ENCODE measurements around the gene HEATR1.
"Not testable (repeated sequence)": the region's sequence is repeated elsewhere in the genome, so short reads cannot be mapped to it uniquely, and the experiment has no call there.

The HEATR1 gene

GRCh38 chr1:236590553-236591150, 13.7 kb downstream of the HEATR1 start:
- no peak for TF ChIP-seq CTCF (IDR thresholded peaks at IDR 0.05; ENCODE audit: insufficient read depth, low read length, missing control alignments)
- no peak for DNase-seq (ENCODE audit: low read depth, low spot score)
- ChIA-PET CTCF (no interaction called here), POLR2A (no interaction called here)
- H3K4me3 ChIP-seq (ENCODE audit: low read depth, low read length) = no peak overlapping the region

- TF ChIP-seq CTCF (IDR thresholded peaks at IDR 0.05; ENCODE audit: insufficient read depth, low read length, missing control alignments) = no peak
- POLR2A ChIA-PET = no interaction called here
Measured at GRCh38 chr1:236589531-236589930, 14.8 kb downstream of the HEATR1 start.

GRCh38 chr1:236581528-236581927, 22.8 kb downstream of the HEATR1 start:
- no peak for DNase-seq (ENCODE audit: low read depth, low spot score)

More at GRCh38 chr1:236589531-236589930, 14.8 kb downstream of the HEATR1 start:
- no peak for DNase-seq (ENCODE audit: low read depth, low spot score)
- H3K4me3 ChIP-seq (ENCODE audit: low read depth, low read length) = no peak overlapping the region
- CTCF ChIA-PET = no interaction called here

GRCh38 chr1:236580404-236580803, 23.9 kb downstream of the HEATR1 start:
- POLR2A ChIA-PET = interaction anchor here (0.7 kb wide), 1 partner anchor 9 kb away, joined by 6 read pairs; no protein-coding TSS in a partner anchor
- H3K4me3 ChIP-seq (ENCODE audit: low read depth, low read length); DNase-seq (ENCODE audit: low read depth, low spot score); CTCF ChIA-PET: not testable (repeated sequence)

More at GRCh38 chr1:236581528-236581927, 22.8 kb downstream of the HEATR1 start:
- no peak for TF ChIP-seq CTCF (IDR thresholded peaks at IDR 0.05; ENCODE audit: insufficient read depth, low read length, missing control alignments)
- ChIA-PET POLR2A (no interaction called here), CTCF (no interaction called here)
- H3K4me3 ChIP-seq (ENCODE audit: low read depth, low read length) = no peak overlapping the region

DNA sequence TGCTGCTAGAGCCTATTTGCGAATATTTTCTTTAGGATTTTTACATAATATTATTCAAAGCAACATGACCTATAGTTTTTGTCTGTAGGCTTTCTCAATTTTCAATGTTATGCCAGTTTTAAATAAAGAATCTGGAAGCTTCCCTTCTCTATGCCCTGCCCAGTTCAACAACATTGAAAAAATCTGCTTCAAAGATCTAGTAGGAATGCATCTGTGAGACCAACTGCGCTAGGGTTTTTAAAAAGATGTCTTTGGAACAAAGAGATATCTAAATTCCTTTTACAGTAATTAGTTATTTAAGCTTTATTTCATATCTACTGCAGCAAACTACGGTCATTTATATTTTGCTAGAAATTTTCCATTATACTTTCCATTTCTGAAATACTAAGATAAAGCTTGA, 25.7 kb downstream of the HEATR1 start:
- ChIA-PET CTCF (interaction anchor here (2.3 kb wide), 1 partner anchor 23 kb away, joined by 6 read pairs; no protein-coding TSS in a partner anchor), POLR2A (no interaction called here)
- TF ChIP-seq CTCF (IDR thresholded peaks at IDR 0.05; ENCODE audit: insufficient read depth, low read length, missing control alignments) = no peak
- no peak overlapping the region for H3K4me3 ChIP-seq (ENCODE audit: low read depth, low read length)
- no peak for DNase-seq (ENCODE audit: low read depth, low spot score)

GRCh38 chr1:236577041-236577440, 27.3 kb downstream of the HEATR1 start:
- DNase-seq (ENCODE audit: low read depth, low spot score); H3K4me3 ChIP-seq (ENCODE audit: low read depth, low read length); POLR2A ChIA-PET: not testable (repeated sequence)
- CTCF ChIA-PET = interaction anchor here (2.3 kb wide), 1 partner anchor 24 kb away, joined by 6 read pairs; no protein-coding TSS in a partner anchor

DNA sequence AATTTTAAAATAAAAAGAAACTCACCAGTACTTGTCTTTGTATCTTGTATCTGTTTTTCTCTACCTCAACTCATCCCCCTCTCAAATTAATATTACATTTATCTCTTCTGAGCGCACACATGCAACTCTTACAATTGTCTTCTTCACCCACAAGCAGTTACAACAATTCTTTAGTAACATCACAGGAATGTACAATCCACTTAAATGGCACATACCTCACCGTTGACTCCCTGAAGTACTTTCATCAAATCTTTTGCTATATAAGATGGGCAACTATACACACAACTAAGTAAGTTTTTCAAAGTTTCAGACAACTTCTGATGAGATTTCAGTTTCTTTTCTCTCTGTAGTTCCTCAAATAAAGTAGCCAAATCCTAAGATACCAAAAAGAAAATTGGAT, 28.3 kb downstream of the HEATR1 start:
- ChIA-PET POLR2A (no interaction called here), CTCF (interaction anchor here (0.9 kb wide), 1 partner anchor 25 kb away, joined by 3 read pairs; no protein-coding TSS in a partner anchor)
- DNase-seq (ENCODE audit: low read depth, low spot score) = no peak
- TF ChIP-seq CTCF (IDR thresholded peaks at IDR 0.05; ENCODE audit: insufficient read depth, low read length, missing control alignments) = no peak
- H3K4me3 ChIP-seq (ENCODE audit: low read depth, low read length) = no peak overlapping the region
